ENCODE measurements around the gene CDHR3.

Gene CDHR3

GRCh38 chr7:106015381-106016218 lies 52.5 kb downstream of the CDHR3 start:
- no peaks in the 10 kb centered on the region for H3K9me3 ChIP-seq (ENCODE audit: control insufficient read depth, insufficient read depth, low read depth, low read length)
- H3K4me3 ChIP-seq (ENCODE audit: low read depth, low read length), result no peak overlapping the region
- H3K27me3 ChIP-seq (ENCODE audit: control insufficient read depth, insufficient read depth, low read length), result no peaks in the 10 kb centered on the region; the same call in 1 of the 2 replicates
- peaks cover 22% of the 10 kb centered on the region for H3K4me1 ChIP-seq (ENCODE audit: control insufficient read depth, insufficient read depth, low read length)
- no peak overlapping the region for H3K9ac ChIP-seq (ENCODE audit: low read length)
- H3K36me3 ChIP-seq (ENCODE audit: control insufficient read depth, insufficient read depth, low read length), result no peaks in the 10 kb centered on the region
- no peak overlapping the region for H3K27ac ChIP-seq (ENCODE audit: low read depth, low read length)

GRCh38 chr7:106016331-106016730 lies 53.3 kb downstream of the CDHR3 start:
- no peak overlapping the region for H3K4me3 ChIP-seq (ENCODE audit: low read depth, low read length)
- H3K4me1 ChIP-seq (ENCODE audit: control insufficient read depth, insufficient read depth, low read length), result peaks cover 27% of the 10 kb centered on the region
- no peaks in the 10 kb centered on the region for H3K36me3 ChIP-seq (ENCODE audit: control insufficient read depth, insufficient read depth, low read length)
- no peaks in the 10 kb centered on the region; the same call in 1 of the 2 replicates for H3K27me3 ChIP-seq (ENCODE audit: control insufficient read depth, insufficient read depth, low read length)
- no peak overlapping the region for H3K9ac ChIP-seq (ENCODE audit: low read length)
- no peaks in the 10 kb centered on the region for H3K9me3 ChIP-seq (ENCODE audit: control insufficient read depth, insufficient read depth, low read depth, low read length)
- H3K27ac ChIP-seq (ENCODE audit: low read depth, low read length), result no peak overlapping the region

- Histone ChIP-seq H3K9ac (ENCODE audit: low read length) (no peak overlapping the region), H3K27me3 (ENCODE audit: control insufficient read depth, insufficient read depth, low read length) (no peaks in the 10 kb centered on the region; the same call in 1 of the 2 replicates), H3K36me3 (ENCODE audit: control insufficient read depth, insufficient read depth, low read length) (no peaks in the 10 kb centered on the region), H3K27ac (ENCODE audit: low read depth, low read length) (no peak overlapping the region), H3K4me1 (ENCODE audit: control insufficient read depth, insufficient read depth, low read length) (peaks cover 39% of the 10 kb centered on the region), H3K4me3 (ENCODE audit: low read depth, low read length) (no peak overlapping the region), H3K9me3 (ENCODE audit: control insufficient read depth, insufficient read depth, low read depth, low read length) (no peaks in the 10 kb centered on the region)
Measured at GRCh38 chr7:106017657-106018056, 54.6 kb downstream of the CDHR3 start.

GRCh38 chr7:106018566-106019469 lies 55.8 kb downstream of the CDHR3 start:
- H3K27ac ChIP-seq (ENCODE audit: low read depth, low read length), result no peak overlapping the region
- no peaks in the 10 kb centered on the region for H3K27me3 ChIP-seq (ENCODE audit: control insufficient read depth, insufficient read depth, low read length)

GRCh38 chr7:106019470-106019820 lies 56.4 kb downstream of the CDHR3 start:
- Histone ChIP-seq H3K9me3 (ENCODE audit: control insufficient read depth, insufficient read depth, low read depth, low read length) (no peaks in the 10 kb centered on the region), H3K9ac (ENCODE audit: low read length) (no peak overlapping the region), H3K4me3 (ENCODE audit: low read depth, low read length) (no peak overlapping the region), H3K4me1 (ENCODE audit: control insufficient read depth, insufficient read depth, low read length) (peaks cover 39% of the 10 kb centered on the region), H3K27me3 (ENCODE audit: control insufficient read depth, insufficient read depth, low read length) (no peaks in the 10 kb centered on the region), H3K36me3 (ENCODE audit: control insufficient read depth, insufficient read depth, low read length) (no peaks in the 10 kb centered on the region), H3K27ac (ENCODE audit: low read depth, low read length) (no peak overlapping the region)

More at GRCh38 chr7:106018566-106019469, 55.8 kb downstream of the CDHR3 start:
- Histone ChIP-seq H3K36me3 (ENCODE audit: control insufficient read depth, insufficient read depth, low read length) (no peaks in the 10 kb centered on the region), H3K4me1 (ENCODE audit: control insufficient read depth, insufficient read depth, low read length) (peaks cover 39% of the 10 kb centered on the region), H3K9me3 (ENCODE audit: control insufficient read depth, insufficient read depth, low read depth, low read length) (no peaks in the 10 kb centered on the region), H3K4me3 (ENCODE audit: low read depth, low read length) (no peak overlapping the region), H3K9ac (ENCODE audit: low read length) (no peak overlapping the region)

- H3K4me3 ChIP-seq (ENCODE audit: low read depth, low read length), result no peak overlapping the region
- no peak overlapping the region for H3K27ac ChIP-seq (ENCODE audit: low read depth, low read length)
- peak overlapping the region; percentile 43 for H3K9ac ChIP-seq (ENCODE audit: low read length)
- H3K9me3 ChIP-seq (ENCODE audit: control insufficient read depth, insufficient read depth, low read depth, low read length), result no peaks in the 10 kb centered on the region
- H3K27me3 ChIP-seq (ENCODE audit: control insufficient read depth, insufficient read depth, low read length), result no peaks in the 10 kb centered on the region
- H3K36me3 ChIP-seq (ENCODE audit: control insufficient read depth, insufficient read depth, low read length), result no peaks in the 10 kb centered on the region
- peaks cover 24% of the 10 kb centered on the region for H3K4me1 ChIP-seq (ENCODE audit: control insufficient read depth, insufficient read depth, low read length)
Measured at GRCh38 chr7:106021151-106022067, 58.3 kb downstream of the CDHR3 start.

- Histone ChIP-seq H3K9ac (ENCODE audit: low read length) (no peak overlapping the region), H3K27ac (ENCODE audit: low read depth, low read length) (no peak overlapping the region), H3K9me3 (ENCODE audit: control insufficient read depth, insufficient read depth, low read depth, low read length) (no peaks in the 10 kb centered on the region), H3K4me3 (ENCODE audit: low read depth, low read length) (no peak overlapping the region), H3K27me3 (ENCODE audit: control insufficient read depth, insufficient read depth, low read length) (no peaks in the 10 kb centered on the region), H3K4me1 (ENCODE audit: control insufficient read depth, insufficient read depth, low read length) (peaks cover 22% of the 10 kb centered on the region), H3K36me3 (ENCODE audit: control insufficient read depth, insufficient read depth, low read length) (no peaks in the 10 kb centered on the region)
Measured at GRCh38 chr7:106022193-106022821, 59.2 kb downstream of the CDHR3 start.

- no peak overlapping the region for H3K9ac ChIP-seq (ENCODE audit: low read length)
Measured at GRCh38 chr7:106023369-106024322, 60.6 kb downstream of the CDHR3 start.

GRCh38 chr7:106026101-106026500 lies 63.0 kb downstream of the CDHR3 start:
- no peak overlapping the region for H3K27ac ChIP-seq (ENCODE audit: low read depth, low read length)
- H3K4me1 ChIP-seq (ENCODE audit: control insufficient read depth, insufficient read depth, low read length), result peaks cover 23% of the 10 kb centered on the region
- no peak overlapping the region for H3K9ac ChIP-seq (ENCODE audit: low read length)
- H3K36me3 ChIP-seq (ENCODE audit: control insufficient read depth, insufficient read depth, low read length), result no peaks in the 10 kb centered on the region
- no peaks in the 10 kb centered on the region for H3K9me3 ChIP-seq (ENCODE audit: control insufficient read depth, insufficient read depth, low read depth, low read length)
- H3K27me3 ChIP-seq (ENCODE audit: control insufficient read depth, insufficient read depth, low read length), result no peaks in the 10 kb centered on the region
- H3K4me3 ChIP-seq (ENCODE audit: low read depth, low read length), result no peak overlapping the region

More at GRCh38 chr7:106023369-106024322, 60.6 kb downstream of the CDHR3 start:
- Histone ChIP-seq H3K27me3 (ENCODE audit: control insufficient read depth, insufficient read depth, low read length) (no peaks in the 10 kb centered on the region), H3K27ac (ENCODE audit: low read depth, low read length) (no peak overlapping the region), H3K36me3 (ENCODE audit: control insufficient read depth, insufficient read depth, low read length) (no peaks in the 10 kb centered on the region), H3K4me3 (ENCODE audit: low read depth, low read length) (no peak overlapping the region), H3K9me3 (ENCODE audit: control insufficient read depth, insufficient read depth, low read depth, low read length) (no peaks in the 10 kb centered on the region), H3K4me1 (ENCODE audit: control insufficient read depth, insufficient read depth, low read length) (peaks cover 22% of the 10 kb centered on the region)

Data from HUES6 (cell line).